BE2C (cell line): ENCODE measurements around the gene TEDDM1.

ENCODE experiments used
- DNase-seq: peaks from one replicate; pipeline ENCODE4 v3.0.0-alpha.2; 2020
- H3K27me3 ChIP-seq: fragments of 250-450 bp; sonication (Bioruptor Pico); 2 replicates; pipeline ENCODE4 v1.5.1; 2020; ENCODE audit warnings: mild to moderate bottlenecking
- H3K36me3 ChIP-seq: fragments of 250-450 bp; sonication (Bioruptor Pico); 2 replicates; pipeline ENCODE4 v1.5.1; 2020; ENCODE audit warnings: mild to moderate bottlenecking
- H3K4me1 ChIP-seq: fragments of 250-450 bp; sonication (Bioruptor Pico); 2 replicates; pipeline ENCODE4 v1.5.1; 2020
- H3K4me3 ChIP-seq: 2 replicates; pipeline ENCODE4 v1.5.1; 2011; ENCODE audit warnings: low read depth, low read length
- H3K9me3 ChIP-seq: fragments of 250-450 bp; sonication (Bioruptor Pico); 2 replicates; pipeline ENCODE4 v1.5.1; 2020
- TF ChIP-seq, protein P1 (sequence below): IDR thresholded peaks from 2 replicates; pipeline ENCODE4 v1.5.1; 2012; ENCODE audit warnings: mild to moderate bottlenecking, low read depth, low read length

TEDDM1 gene

GRCh38 chr1:182397653-182398393 lies 2.6 kb downstream of the TEDDM1 start:
- H3K36me3 ChIP-seq = no peaks in the 10 kb centered on the region
- H3K27me3 ChIP-seq = no peaks in the 10 kb centered on the region
- no peaks in the 10 kb centered on the region for H3K4me1 ChIP-seq
- H3K9me3 ChIP-seq = no peaks in the 10 kb centered on the region
- TF ChIP-seq, protein P1, sequence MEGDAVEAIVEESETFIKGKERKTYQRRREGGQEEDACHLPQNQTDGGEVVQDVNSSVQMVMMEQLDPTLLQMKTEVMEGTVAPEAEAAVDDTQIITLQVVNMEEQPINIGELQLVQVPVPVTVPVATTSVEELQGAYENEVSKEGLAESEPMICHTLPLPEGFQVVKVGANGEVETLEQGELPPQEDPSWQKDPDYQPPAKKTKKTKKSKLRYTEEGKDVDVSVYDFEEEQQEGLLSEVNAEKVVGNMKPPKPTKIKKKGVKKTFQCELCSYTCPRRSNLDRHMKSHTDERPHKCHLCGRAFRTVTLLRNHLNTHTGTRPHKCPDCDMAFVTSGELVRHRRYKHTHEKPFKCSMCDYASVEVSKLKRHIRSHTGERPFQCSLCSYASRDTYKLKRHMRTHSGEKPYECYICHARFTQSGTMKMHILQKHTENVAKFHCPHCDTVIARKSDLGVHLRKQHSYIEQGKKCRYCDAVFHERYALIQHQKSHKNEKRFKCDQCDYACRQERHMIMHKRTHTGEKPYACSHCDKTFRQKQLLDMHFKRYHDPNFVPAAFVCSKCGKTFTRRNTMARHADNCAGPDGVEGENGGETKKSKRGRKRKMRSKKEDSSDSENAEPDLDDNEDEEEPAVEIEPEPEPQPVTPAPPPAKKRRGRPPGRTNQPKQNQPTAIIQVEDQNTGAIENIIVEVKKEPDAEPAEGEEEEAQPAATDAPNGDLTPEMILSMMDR = no peak
- H3K4me3 ChIP-seq = no peak overlapping the region
- DNase-seq = no peak

- Histone ChIP-seq H3K4me1 (0 out of 2 replicates have a peak, but pooled peaks cover 4% of the 10 kb centered on the region), H3K27me3 (no peaks in the 10 kb centered on the region), H3K4me3 (no peak overlapping the region), H3K9me3 (no peaks in the 10 kb centered on the region), H3K36me3 (no peaks in the 10 kb centered on the region)
- no peak for DNase-seq
- TF ChIP-seq, protein P1 = no peak
Observed at GRCh38 chr1:182395906-182396305, 4.6 kb downstream of the TEDDM1 start.

DNA sequence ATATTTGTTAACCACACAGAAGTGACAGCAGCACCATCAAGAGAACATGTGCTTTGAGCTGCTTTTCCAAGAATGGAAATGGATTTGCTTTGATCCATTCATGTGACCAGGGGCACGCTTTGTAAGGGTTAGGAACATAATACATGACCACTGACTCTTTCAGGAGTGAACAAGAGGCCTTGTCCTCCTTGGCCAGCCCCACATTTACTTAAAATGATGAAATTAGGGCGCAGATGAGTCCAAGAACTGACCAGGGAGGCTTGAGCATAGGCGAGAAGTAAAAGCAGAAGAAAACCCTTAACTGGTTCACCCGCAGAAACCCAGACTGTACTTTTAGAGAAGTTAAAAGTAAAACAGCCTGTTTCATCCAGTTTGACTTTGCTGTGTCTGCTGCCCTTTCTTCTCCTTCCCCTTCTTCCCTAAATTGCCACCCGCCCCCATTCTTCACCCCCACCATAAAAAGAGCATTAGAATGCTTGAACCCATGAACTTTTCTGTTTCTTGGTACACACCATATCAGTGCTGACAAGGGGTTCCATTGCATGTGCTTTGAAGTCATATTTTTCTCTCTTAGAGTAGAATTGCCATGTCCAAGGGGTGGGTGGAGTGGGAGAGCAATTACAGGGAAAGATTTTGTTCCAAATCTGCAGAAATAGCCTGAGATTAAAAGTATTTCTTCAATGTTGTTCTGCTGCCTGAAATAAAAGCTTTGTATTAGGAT lies 6.3 kb downstream of the TEDDM1 start:
- TF ChIP-seq, protein P1 = no peak
- Histone ChIP-seq H3K27me3 (no peaks in the 10 kb centered on the region), H3K9me3 (no peaks in the 10 kb centered on the region), H3K4me1 (peaks cover 4% of the 10 kb centered on the region; the same call in 1 of the 2 replicates), H3K36me3 (no peaks in the 10 kb centered on the region; the same call in 1 of the 2 replicates), H3K4me3 (no peak overlapping the region)
- no peak for DNase-seq

- H3K4me1 ChIP-seq = peaks cover 4% of the 10 kb centered on the region; the same call in 1 of the 2 replicates
- peaks cover 13% of the 10 kb centered on the region for H3K36me3 ChIP-seq
- H3K27me3 ChIP-seq = no peaks in the 10 kb centered on the region
- no peak for DNase-seq
- TF ChIP-seq, protein P1 = no peak
- H3K4me3 ChIP-seq = peak overlapping the region; percentile 92
- no peaks in the 10 kb centered on the region for H3K9me3 ChIP-seq
Observed at GRCh38 chr1:182392050-182393028, 8.1 kb downstream of the TEDDM1 start.

GRCh38 chr1:182391362-182392049 lies 9.0 kb downstream of the TEDDM1 start, which contains the start of gene GLUL:
GLUL (minus strand) TSS chr1:182391790; CDS start chr1:182388737, 3,053 bp downstream.
- Histone ChIP-seq H3K4me1 (peaks cover 4% of the 10 kb centered on the region; the same call in 1 of the 2 replicates), H3K4me3 (peak within 1 kb of the TSS; percentile 92), H3K36me3 (peaks cover 21% of the 10 kb centered on the region), H3K27me3 (no peaks in the 10 kb centered on the region), H3K9me3 (no peaks in the 10 kb centered on the region)
- peak; percentile 97 for DNase-seq
- TF ChIP-seq, protein P1 = no peak
